GM11168 (cell line): Measurements from ENCODE around the gene COQ3.
"Not testable (repeated sequence)": the region's sequence is repeated elsewhere in the genome, so short reads cannot be mapped to it uniquely, and the experiment has no call there.

Source experiments
- in situ Hi-C: fragments of 300-500 bp; cut with MboI; formaldehyde crosslinking; loops from one replicate; pipeline ENCODE4 v1.12.0; 2022; ENCODE audit warnings: low sequenced_read_pairs; ENCODE audit not compliant: unreplicated experiment

COQ3 gene

GRCh38 chr6:99335298-99335697 lies 58.7 kb downstream of the COQ3 start:
- in situ Hi-C loops, result not testable (repeated sequence)

DNA sequence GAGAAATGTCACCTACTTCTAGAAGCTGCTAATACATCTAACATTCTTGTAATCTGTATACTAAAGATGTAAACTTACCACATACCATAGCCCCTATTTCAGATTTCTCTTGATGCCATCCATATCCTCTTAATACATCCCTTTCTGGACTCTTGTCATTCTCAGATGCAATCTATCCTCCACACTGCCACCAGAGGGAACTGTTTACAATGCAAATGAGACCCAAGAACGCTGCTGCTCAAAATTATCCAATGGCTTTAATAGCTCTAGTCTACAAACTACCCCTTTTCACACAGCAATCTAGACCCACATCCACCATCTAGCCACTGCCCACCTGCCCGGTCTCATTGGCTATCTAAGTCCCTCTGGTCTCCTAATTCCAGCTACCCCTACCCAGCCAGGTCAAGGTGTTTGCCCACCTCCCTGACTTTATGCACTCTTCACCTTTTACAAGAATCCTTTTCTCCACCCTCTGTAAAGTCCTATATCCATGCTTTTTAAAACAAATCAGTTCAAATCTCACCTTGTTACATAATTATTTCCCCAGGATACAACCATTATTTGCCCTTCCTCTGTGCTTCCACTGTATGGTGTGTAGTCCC lies 59.4 kb downstream of the COQ3 start:
- in situ Hi-C loops, result no loop called here

GRCh38 chr6:99333068-99333467 lies 60.9 kb downstream of the COQ3 start:
- in situ Hi-C loops, result no loop called here

- in situ Hi-C loops, result no loop called here
These were observed 62.5 kb downstream of the COQ3 start for GRCh38 chr6:99331531-99331930.

GRCh38 chr6:99330159-99330558 lies 63.8 kb downstream of the COQ3 start:
- in situ Hi-C loops, result no loop called here

DNA sequence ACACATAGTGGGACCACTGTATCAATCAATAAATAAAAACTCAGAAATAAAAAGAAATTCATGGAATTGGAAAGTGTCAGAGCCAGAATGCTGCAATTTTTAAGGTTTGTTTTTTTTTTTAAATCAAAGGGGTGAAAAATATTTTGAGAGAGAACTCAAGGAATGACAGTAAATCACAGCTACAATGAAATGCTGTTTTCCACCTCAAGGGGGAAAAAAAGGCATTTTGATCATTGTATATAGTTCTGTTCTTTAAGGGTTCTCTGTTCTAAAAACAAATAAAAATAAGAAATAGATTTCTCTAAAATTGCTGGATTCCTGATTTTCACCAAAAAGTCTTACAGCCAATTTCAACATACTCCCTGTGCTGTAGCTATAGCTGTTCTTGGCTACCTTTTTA lies 69.0 kb downstream of the COQ3 start:
- in situ Hi-C loops, result no loop called here
